ENCODE results near the gene MTG2.

Gene MTG2

DNA sequence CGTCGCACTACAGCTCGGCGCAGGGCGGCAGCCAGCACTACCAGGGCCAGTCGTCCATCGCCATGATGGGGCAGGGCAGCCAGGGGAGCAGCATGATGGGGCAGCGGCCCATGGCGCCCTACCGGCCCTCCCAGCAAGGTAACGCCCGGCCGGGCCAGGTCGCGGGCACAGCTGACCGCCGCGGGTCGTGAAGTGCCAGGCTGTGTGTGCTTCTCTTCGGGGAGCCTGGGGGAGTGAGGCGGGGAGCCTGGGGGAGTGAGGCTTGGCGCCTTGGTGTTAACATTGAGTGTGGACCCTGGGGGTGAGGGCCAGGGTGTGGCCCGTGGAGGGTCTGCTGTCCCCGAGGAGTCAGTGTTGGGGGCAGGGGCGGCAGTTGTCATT, 19.4 kb upstream of the MTG2 start:
- DNase-seq (ENCODE audit: low spot score): no peak

- no peak for DNase-seq (ENCODE audit: low spot score)
Observed at GRCh38 chr20:62163986-62164762, 18.7 kb upstream of the MTG2 start.

DNA sequence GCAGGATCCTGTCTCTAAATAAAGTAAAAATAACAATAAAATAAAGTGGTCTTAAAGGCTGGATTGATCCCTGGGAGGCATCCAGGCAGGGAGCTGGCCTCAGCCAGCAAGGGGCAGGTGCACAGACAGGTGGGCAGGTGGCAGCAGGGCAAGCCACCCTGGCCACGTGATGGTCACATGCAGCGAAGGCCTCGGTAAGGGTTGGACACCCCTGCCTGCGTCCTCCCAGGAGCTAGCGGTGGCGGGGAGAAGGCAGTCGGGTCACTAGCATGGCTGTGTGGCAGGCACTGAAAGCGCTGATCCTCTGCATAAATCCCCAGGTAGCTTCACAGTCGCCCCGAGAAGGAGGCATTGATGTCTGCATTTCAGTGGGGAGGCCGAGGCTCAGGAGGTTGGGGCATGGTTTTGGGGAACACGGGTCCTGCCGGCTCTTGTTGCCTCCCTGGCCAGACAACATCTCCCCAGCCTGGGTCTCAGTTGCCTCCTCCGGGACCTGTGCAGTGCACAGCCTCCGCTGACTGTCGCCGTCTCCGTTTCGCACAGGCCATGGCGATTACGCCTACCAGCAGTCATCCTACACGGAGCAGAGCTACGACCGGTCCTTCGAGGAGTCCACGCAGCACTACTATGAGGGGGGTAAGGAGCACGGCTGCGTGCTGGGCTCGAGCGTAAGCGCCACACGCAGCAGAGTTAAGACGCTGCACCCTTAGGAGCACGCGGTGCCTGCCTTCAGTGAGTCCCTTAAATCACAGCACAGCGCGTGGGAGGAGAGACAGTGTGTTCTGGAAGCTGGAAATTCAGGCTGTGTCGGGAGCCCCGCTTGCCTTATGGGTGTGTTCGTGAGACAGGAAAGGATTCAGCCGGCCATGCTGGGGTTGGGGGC, 17.7 kb upstream of the MTG2 start:
- DNase-seq (ENCODE audit: low spot score): no peak

DNA sequence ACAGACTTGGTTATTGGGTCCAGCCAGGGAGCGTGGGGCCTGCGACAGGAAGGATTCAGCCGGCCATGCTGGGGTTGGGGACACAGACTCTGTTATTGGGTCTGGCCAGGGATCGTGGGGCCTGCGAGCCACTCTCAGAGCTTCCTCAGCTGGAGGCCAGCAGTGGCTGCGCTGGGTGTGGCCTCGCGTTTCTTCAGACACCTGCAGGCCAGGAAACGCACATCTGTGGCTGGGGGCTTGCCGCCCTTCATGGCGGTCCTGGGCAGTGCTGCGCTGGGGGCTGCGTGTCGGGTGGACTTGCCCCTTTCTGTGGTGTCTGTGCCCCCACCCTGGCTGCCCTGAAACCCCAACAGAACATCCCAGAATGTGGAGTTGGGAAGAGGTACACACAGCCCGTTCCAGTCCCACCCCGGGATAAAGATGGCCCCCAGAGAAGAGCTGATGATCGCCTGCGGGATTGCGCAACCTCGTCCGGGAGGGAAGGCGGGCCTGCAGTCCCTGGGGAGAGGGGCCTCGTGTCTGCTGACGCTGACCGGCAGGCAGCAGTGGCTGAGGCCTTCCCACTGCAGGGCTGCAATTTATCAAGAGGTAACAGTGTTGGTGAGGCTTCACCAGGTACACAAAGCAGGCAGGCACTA, 16.9 kb upstream of the MTG2 start:
- DNase-seq (ENCODE audit: low spot score): no peak

DNA sequence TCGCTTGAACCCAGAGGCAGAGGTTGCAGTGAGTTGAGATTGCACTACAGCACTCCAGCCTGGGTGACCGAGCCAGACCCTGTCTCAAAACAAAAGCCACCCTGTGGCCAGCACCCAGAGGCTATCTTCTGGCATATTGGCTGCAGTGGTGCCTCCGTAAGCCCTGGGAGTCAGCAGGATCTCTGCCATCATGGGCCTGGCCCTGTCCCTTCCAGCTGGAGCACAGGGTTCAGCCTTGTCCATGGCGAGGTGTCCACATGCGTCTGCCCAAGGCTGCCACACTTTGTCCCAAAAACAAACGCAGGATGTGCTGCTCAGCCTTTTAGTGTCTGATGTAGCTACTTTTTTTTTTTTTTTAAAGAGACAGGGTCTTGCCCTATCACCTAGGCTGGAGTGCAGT, 15.4 kb upstream of the MTG2 start:
- DNase-seq (ENCODE audit: low spot score): no peak

DNA sequence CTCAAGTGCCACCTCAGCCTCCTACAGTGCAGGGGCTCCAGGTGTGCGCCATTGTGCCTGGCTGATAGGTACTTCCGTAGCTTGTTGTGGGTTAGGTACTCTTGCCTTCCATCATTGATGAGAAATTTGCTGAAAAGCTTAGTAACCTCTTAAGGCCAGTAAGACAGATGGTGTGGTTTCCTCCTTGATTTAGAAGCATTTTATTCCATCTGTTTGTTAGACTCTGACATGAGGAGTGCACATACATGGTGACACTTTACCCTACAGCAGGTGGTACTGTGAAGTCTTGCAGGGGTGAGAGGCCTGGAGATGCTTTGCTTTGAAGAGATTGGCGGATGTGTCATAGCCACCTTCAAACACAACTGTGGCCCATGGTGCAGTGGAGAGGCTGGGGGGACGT, 14.8 kb upstream of the MTG2 start:
- no peak for DNase-seq (ENCODE audit: low spot score)

GRCh38 chr20:62168890-62169435, 13.9 kb upstream of the MTG2 start:
- DNase-seq (ENCODE audit: low spot score): no peak

- DNase-seq (ENCODE audit: low spot score): no peak
Observed at GRCh38 chr20:62170536-62170935, 12.3 kb upstream of the MTG2 start.

- no peak for DNase-seq (ENCODE audit: low spot score)
Observed at GRCh38 chr20:62171245-62171644, 11.6 kb upstream of the MTG2 start.

DNA sequence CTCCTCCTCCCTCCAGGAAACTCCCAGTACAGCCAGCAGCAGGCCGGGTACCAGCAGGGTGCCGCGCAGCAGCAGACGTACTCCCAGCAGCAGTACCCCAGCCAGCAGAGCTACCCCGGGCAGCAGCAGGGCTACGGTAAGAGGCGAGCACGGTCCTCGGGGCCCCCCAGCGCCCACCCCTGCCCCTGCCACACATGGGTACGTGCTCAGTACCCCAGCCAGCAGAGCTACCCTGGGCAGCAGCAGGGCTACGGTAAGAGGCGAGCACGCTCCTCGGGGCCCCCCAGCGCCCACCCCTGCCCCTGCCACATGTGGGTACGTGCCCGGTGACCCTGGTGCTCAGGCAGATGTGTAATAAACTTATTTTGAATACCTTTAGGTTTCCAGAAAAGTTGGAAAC, 10.2 kb upstream of the MTG2 start:
- DNase-seq (ENCODE audit: low spot score): no peak

GRCh38 chr20:62174021-62174804, 8.6 kb upstream of the MTG2 start:
- no peak for DNase-seq (ENCODE audit: low spot score)

GRCh38 chr20:62174870-62175624, 7.8 kb upstream of the MTG2 start:
- DNase-seq (ENCODE audit: low spot score): no peak

- DNase-seq (ENCODE audit: low spot score): no peak
Observed at GRCh38 chr20:62175711-62176110, 7.1 kb upstream of the MTG2 start.

DNA sequence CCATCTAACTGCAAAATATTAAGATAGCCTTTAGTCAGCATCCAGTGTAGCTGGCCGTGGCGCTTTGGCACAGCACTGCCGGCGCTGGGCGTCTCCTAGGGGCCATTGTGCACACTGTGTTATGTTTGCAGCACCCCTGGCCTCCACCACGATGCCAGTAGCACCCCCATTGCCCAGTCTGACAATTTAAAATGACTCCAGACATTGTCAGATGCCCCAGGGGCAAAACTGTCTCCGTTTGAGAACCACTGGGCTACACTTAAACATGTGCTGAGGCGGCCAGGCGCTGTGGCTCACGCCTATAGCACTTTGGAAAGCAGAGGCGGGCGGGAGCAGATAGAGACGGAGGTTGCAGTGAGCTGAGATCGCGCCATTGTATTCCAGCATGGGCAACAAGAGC, 6.0 kb upstream of the MTG2 start:
- DNase-seq (ENCODE audit: low spot score): no peak

DNA sequence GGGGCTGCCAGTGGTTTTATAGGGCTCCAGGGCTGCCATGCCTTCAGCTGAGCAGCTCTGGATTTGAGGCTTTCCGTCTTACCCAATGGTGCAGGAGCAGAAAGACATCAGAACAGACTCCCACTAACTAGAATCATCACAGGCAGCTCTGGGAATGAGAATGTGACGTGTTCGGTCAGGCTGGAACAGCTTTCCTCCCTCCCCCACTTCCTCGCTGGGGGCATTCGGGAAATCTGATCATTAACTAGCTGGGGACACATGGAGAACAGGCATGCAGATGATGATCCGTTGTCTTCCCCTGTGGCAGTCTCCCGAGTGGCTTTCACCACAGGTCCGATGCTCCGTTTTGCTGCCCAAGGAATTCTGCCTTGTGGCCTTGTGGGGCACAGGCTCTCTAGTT, 5.5 kb upstream of the MTG2 start:
- DNase-seq (ENCODE audit: low spot score): no peak

DNA sequence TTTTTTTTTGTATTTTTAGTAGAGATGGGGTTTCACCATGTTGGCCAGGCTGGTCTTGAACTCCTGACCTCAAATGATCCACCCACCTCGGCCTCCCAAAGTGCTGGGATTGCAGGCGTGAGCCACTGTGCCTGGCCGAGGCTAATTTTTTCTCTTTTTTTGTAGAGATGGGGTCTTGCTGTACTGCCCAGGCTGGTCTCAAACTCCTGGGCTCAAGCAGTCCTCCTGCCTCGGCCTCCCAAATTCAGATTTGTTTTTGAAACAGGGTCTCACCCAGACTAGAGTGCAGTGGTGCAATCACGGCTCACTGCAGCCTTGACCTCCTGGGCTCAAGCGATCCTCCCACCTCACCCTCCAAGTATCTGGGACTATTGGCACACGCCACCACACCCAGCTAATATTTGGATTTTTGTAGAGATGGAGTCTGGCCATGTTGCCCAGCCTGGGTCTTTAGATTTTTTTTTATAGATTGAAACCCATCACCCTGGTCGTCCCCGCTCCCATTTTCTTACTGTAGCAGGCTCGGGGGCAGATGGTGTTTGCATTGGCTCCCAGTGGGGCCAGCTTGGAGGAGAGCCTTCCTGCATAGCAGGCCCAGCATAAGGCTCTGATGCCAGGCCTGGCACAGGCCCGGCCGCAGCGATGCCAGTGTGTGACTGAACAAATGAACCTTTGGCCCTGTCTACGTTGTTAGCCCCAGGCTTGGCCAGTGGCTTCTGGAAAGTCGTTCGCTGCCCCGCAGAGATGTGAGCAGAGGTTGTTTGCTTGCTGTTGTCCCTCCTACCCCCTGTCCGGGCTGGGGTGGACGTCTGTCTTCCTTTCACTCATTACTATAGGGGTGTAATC, 4.3 kb upstream of the MTG2 start:
- no peak for DNase-seq (ENCODE audit: low spot score)

GRCh38 chr20:62179162-62179504, 3.7 kb upstream of the MTG2 start:
- no peak for DNase-seq (ENCODE audit: low spot score)

- DNase-seq (ENCODE audit: low spot score): no peak
Observed at GRCh38 chr20:62181808-62182207, 1.0 kb upstream of the MTG2 start.

DNA sequence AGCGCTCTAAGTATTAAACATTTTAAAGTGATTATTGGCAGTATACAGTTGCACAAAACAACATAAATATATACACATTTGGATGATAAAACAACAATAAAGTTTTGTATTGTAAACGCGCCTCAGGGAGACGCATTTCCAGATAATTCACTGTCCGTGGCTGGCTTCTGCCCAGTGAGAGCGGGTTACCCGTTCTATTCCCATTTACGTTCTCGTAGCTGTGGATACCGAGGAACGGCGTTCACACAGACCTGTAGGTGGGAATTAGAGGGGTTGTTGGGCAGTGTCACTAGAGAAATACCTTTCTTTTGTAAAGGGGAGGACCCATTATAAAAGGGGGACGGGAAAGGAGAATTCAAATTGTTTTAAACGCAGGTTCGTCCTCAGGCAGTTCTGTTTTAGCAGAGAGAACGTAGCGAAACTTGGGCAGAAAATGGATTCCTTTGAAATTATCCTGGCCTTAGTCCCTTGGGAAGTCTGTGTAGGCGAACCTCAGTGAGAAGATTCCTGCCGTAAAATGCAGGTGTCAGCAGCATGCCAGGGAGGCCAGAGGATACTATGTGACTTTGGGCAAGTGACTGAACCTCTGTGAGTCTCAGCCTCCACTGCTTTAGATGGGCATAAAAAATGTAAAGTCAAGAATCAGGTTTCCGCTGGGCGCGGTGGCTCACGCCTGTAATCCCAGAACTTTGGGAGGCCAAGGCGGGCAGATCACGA, 756 bp downstream of the MTG2 start:
- DNase-seq (ENCODE audit: low spot score): no peak

DNA sequence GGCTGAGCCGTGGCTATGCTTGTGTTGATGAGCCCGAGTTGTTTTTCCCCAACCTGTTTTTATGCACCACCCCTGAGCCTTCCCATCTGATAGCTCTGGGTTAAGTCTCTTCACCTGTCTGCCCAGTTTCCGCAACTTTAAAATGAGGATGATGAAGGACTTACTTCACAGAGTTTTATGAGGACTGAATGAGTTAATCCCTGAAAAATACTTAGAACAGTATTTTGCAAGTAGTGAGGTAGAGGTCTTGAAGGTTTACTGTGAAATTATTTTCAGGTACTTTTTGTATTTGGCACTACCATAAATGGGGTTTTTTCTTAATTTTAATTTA, 3.2 kb downstream of the MTG2 start:
- DNase-seq (ENCODE audit: low spot score): no peak
